Sigmoid colon (tissue), 4 donors: ENCODE data around the gene KRT26.

Source experiments
- EP300 ChIP-seq, 4 donors: sonication (generic); formaldehyde crosslinking; IDR thresholded peaks; one replicate each; pipeline ENCODE4 v1.6.1; 2017; ENCODE audit warnings: antibody characterized with exemption in 4 of 4
- POLR2A ChIP-seq, 2 donors: fragments of 450-650 bp; IDR thresholded peaks; one replicate each; pipeline ENCODE4 v1.6.1; 2016; ENCODE audit warnings: antibody characterized with exemption in 2 of 2, mild to moderate bottlenecking in 2 of 2, moderate library complexity in 2 of 2
- POLR2AphosphoS5 ChIP-seq, 4 donors: sonication (generic); formaldehyde crosslinking; IDR thresholded peaks; one replicate each; pipeline ENCODE4 v1.6.1; 2017; ENCODE audit warnings: antibody characterized with exemption in 4 of 4
- TF ChIP-seq, protein P1 (sequence below), 4 experiments: fragments of 450-650 bp in 3 of 4; fragments of 200-600 bp in 1 of 4; IDR thresholded peaks; one replicate each; pipeline ENCODE4 v1.5.1; 2016 to 2019; ENCODE audit warnings: antibody characterized with exemption in 4 of 4, mild to moderate bottlenecking in 3 of 4, moderate library complexity in 2 of 4

DNA sequence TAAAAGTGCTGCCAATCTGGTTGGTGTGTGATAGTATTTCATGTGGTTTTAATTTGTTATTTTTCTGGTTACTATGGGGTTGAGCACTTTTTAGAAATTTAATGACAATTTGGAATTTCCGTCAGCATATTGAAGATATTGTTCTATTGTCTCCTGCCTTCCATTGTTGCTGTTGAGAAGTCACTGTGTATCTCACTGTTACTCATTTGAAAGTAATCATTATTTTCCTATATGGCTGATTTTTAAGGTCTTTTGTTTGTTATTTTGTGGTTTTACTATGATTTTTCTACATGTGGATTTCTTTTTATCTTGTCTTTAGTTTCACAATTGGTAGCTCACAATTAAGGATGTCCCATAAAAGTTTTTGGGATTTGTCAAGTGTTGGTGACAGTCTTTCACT, 8.2 kb downstream of the KRT26 start:
- TF ChIP-seq, protein P1, sequence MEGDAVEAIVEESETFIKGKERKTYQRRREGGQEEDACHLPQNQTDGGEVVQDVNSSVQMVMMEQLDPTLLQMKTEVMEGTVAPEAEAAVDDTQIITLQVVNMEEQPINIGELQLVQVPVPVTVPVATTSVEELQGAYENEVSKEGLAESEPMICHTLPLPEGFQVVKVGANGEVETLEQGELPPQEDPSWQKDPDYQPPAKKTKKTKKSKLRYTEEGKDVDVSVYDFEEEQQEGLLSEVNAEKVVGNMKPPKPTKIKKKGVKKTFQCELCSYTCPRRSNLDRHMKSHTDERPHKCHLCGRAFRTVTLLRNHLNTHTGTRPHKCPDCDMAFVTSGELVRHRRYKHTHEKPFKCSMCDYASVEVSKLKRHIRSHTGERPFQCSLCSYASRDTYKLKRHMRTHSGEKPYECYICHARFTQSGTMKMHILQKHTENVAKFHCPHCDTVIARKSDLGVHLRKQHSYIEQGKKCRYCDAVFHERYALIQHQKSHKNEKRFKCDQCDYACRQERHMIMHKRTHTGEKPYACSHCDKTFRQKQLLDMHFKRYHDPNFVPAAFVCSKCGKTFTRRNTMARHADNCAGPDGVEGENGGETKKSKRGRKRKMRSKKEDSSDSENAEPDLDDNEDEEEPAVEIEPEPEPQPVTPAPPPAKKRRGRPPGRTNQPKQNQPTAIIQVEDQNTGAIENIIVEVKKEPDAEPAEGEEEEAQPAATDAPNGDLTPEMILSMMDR (IDR thresholded peaks at IDR 0.05), result no peak
- no peak for TF ChIP-seq POLR2A (IDR thresholded peaks at IDR 0.05)
- TF ChIP-seq EP300 (IDR thresholded peaks at IDR 0.05), result no peak
- no peak for TF ChIP-seq POLR2AphosphoS5 (IDR thresholded peaks at IDR 0.05)
